ENCODE measurements around the gene NGF.

DNA sequence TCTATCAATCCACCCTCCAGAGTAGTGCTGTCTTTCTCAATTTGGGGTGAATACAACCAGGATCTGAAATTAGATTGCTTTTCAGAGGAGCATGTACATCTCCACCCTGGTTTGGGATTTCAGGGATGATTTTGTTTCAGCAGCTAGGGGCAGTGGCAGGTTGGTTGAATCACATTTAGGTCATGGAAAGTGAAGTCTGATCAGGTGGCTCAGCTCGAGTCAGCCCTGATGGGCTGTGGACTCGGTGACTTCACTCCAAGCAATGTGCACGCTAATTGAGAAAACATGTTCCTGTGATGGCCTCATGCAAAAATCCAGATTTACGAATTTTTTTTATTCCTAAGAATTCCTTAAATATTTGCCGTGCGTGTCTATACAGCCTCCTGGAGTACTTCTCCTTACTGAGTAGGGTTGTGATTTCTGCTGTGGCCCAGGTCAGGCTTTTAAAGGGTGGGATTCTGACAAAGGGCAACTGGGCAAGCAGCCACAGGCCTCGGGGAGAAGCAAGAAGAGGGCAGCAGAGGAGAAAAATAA, 7.5 kb downstream of the NGF start:
- TF ChIP-seq CTCF (IDR thresholded peaks at IDR 0.05): no peak
- no peak for TF ChIP-seq POLR2A (IDR thresholded peaks at IDR 0.05)
- TF ChIP-seq POLR2AphosphoS5 (IDR thresholded peaks at IDR 0.05): no peak
- no peak for TF ChIP-seq EP300 (IDR thresholded peaks at IDR 0.05)

All from stomach (tissue), 4 donors.